SIG-M5 treated with dmso at 0.1 percent for 504 hours (cell line): ENCODE results near the gene PLG.
"Not testable (repeated sequence)": the region's sequence is repeated elsewhere in the genome, so short reads cannot be mapped to it uniquely, and the experiment has no call there.

Experiments used
- DNase-seq: peaks from one replicate; lab custom pipeline; 2025; ENCODE audit not compliant: unreplicated experiment; lab: John Stamatoyannopoulos, UW

Gene PLG

GRCh38 chr6:160774399-160774798 lies 72.4 kb downstream of the PLG start:
- no peak for DNase-seq

GRCh38 chr6:160775792-160776580 lies 73.9 kb downstream of the PLG start:
- no peak for DNase-seq

GRCh38 chr6:160779095-160779494 lies 77.1 kb downstream of the PLG start:
- not testable (repeated sequence) for DNase-seq

GRCh38 chr6:160780656-160781055 lies 78.6 kb downstream of the PLG start:
- DNase-seq: not testable (repeated sequence)

GRCh38 chr6:160781298-160781697 lies 79.3 kb downstream of the PLG start:
- no peak for DNase-seq

GRCh38 chr6:160782228-160782627 lies 80.2 kb downstream of the PLG start:
- no peak for DNase-seq

- DNase-seq: no peak
These were observed 81.7 kb downstream of the PLG start for GRCh38 chr6:160783741-160784140.

GRCh38 chr6:160788126-160788525 lies 86.1 kb downstream of the PLG start:
- DNase-seq: not testable (repeated sequence)

GRCh38 chr6:160788806-160789205 lies 86.8 kb downstream of the PLG start:
- no peak for DNase-seq

- no peak for DNase-seq
These were observed 87.4 kb downstream of the PLG start for GRCh38 chr6:160789263-160790027.

- no peak for DNase-seq
These were observed 88.2 kb downstream of the PLG start for GRCh38 chr6:160790028-160790792.

GRCh38 chr6:160791459-160791858 lies 89.4 kb downstream of the PLG start:
- no peak for DNase-seq

GRCh38 chr6:160791981-160792418 lies 90.0 kb downstream of the PLG start:
- DNase-seq: no peak

GRCh38 chr6:160792708-160793107 lies 90.7 kb downstream of the PLG start:
- DNase-seq: no peak

- DNase-seq: no peak
These were observed 91.6 kb downstream of the PLG start for GRCh38 chr6:160793652-160794051.

- DNase-seq: no peak
These were observed 93.7 kb downstream of the PLG start for GRCh38 chr6:160795721-160796120.

- DNase-seq: no peak
These were observed 96.6 kb downstream of the PLG start for GRCh38 chr6:160798625-160799024.

- DNase-seq: no peak
These were observed 97.9 kb downstream of the PLG start for GRCh38 chr6:160799801-160800506.

GRCh38 chr6:160801418-160801817 lies 99.4 kb downstream of the PLG start:
- no peak for DNase-seq

GRCh38 chr6:160802049-160802448 lies 100.0 kb downstream of the PLG start:
- DNase-seq: not testable (repeated sequence)
